Measurements from ENCODE around the gene CFI. TPM values are rescaled to one million over a fixed set of nuclear protein-coding genes. Genes with fewer than 3 reads are reported as not detected.
"Not testable (repeated sequence)": the region's sequence is repeated elsewhere in the genome, so short reads cannot be mapped to it uniquely, and the experiment has no call there.

CFI gene
- total RNA-seq, 1 donor from 2014 or later = 4.2 TPM

DNA sequence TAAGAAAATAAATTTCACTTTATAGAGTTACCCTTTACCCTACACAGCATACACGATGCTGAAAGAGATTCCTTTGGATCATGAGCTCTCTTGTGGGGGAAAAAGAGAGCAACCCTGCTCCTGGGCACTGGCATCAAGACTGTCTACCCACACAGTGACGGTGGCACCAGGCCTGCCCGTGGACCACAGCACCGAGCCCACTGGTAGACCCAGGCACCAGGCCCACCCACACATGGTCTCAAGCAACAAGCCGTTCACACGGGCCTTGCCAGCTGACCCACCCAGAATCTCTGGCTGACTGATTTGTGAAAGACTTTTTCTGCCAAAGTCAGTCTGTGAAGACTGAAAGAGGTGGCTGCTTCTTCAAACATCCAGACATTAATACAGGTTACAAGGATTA is 6.7 kb downstream of the CFI start:
- Histone ChIP-seq H3K4me3 (ENCODE audit: low read depth, low read length) (no peak overlapping the region), H3K27me3 (ENCODE audit: control insufficient read depth, insufficient read depth, low read length) (no peaks in the 10 kb centered on the region), H3K36me3 (ENCODE audit: control insufficient read depth, insufficient read depth, low read length) (no peaks in the 10 kb centered on the region)
- no peak for DNase-seq (ENCODE audit: low read depth)
- TF ChIP-seq, protein P1, sequence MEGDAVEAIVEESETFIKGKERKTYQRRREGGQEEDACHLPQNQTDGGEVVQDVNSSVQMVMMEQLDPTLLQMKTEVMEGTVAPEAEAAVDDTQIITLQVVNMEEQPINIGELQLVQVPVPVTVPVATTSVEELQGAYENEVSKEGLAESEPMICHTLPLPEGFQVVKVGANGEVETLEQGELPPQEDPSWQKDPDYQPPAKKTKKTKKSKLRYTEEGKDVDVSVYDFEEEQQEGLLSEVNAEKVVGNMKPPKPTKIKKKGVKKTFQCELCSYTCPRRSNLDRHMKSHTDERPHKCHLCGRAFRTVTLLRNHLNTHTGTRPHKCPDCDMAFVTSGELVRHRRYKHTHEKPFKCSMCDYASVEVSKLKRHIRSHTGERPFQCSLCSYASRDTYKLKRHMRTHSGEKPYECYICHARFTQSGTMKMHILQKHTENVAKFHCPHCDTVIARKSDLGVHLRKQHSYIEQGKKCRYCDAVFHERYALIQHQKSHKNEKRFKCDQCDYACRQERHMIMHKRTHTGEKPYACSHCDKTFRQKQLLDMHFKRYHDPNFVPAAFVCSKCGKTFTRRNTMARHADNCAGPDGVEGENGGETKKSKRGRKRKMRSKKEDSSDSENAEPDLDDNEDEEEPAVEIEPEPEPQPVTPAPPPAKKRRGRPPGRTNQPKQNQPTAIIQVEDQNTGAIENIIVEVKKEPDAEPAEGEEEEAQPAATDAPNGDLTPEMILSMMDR (IDR thresholded peaks at IDR 0.05; ENCODE audit: insufficient read depth, low read length, poor library complexity, severe bottlenecking) = no peak

DNA sequence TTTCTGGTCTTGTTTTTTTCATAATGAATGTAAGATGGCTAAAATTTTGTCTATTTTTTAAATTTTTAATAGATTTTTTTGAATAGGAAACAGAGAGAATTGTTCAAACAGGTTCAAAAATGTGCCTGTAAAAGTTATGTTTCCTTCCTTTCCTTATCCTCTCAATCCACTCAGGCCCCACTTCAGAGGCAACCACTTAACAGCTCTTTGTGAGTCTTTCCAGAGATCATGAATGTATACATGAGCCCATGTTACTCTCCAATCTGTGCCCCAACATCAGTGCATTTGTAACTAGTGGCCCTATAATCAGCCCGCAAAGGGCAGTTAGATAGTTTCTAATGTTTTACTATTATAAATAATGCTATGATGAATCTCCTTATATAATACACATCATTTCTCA is 14.0 kb downstream of the CFI start:
- Histone ChIP-seq H3K27me3 (ENCODE audit: control insufficient read depth, insufficient read depth, low read length) (no peaks in the 10 kb centered on the region), H3K36me3 (ENCODE audit: control insufficient read depth, insufficient read depth, low read length) (no peaks in the 10 kb centered on the region), H3K4me3 (ENCODE audit: low read depth, low read length) (no peak overlapping the region)
- no peak for DNase-seq (ENCODE audit: low read depth)
- TF ChIP-seq, protein P1 (IDR thresholded peaks at IDR 0.05; ENCODE audit: insufficient read depth, low read length, poor library complexity, severe bottlenecking) = no peak

DNA sequence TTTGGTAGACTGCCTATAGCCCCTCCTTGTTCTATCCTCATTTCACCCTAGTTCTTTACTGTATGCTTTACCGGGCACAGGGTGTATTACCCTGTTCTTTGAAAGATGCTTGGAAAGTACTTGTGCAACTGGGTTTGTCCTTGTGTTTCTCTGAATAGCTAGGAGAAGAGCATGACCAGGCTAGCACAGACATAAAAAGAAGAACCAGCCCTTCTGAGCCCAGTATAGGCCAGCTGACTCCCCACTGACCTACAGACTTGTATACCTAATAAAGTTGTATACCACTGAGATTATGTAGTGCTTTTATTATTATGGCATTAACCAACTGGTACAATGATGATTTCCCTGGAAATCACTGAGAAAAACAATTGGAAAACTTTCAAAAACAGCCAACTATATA is 15.0 kb downstream of the CFI start:
- Histone ChIP-seq H3K27me3 (ENCODE audit: control insufficient read depth, insufficient read depth, low read length) (no peaks in the 10 kb centered on the region), H3K36me3 (ENCODE audit: control insufficient read depth, insufficient read depth, low read length) (no peaks in the 10 kb centered on the region), H3K4me3 (ENCODE audit: low read depth, low read length) (no peak overlapping the region)
- DNase-seq (ENCODE audit: low read depth) = no peak
- TF ChIP-seq, protein P1 (IDR thresholded peaks at IDR 0.05; ENCODE audit: insufficient read depth, low read length, poor library complexity, severe bottlenecking) = no peak

DNA sequence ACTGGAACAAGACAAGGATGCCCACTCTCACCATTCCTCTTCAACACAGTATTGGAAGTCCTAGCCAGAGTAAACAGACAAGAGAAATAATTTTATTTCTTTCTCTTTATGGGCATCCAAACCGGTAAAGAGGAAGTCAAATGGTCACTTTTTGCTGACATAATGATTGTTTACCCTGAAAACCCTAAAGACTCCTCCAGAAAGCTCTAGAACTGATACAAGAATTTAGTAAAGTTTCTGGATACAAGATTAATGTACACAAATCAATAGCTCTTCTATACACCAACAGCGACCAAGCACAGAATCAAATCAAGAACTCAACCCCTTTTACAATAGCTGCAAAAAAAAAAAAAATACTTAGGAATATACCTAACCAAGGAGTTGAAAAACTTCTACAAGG is 19.7 kb downstream of the CFI start:
- not testable (repeated sequence) for H3K36me3 ChIP-seq (ENCODE audit: control insufficient read depth, insufficient read depth, low read length); H3K27me3 ChIP-seq (ENCODE audit: control insufficient read depth, insufficient read depth, low read length); H3K4me3 ChIP-seq (ENCODE audit: low read depth, low read length); DNase-seq (ENCODE audit: low read depth)

DNA sequence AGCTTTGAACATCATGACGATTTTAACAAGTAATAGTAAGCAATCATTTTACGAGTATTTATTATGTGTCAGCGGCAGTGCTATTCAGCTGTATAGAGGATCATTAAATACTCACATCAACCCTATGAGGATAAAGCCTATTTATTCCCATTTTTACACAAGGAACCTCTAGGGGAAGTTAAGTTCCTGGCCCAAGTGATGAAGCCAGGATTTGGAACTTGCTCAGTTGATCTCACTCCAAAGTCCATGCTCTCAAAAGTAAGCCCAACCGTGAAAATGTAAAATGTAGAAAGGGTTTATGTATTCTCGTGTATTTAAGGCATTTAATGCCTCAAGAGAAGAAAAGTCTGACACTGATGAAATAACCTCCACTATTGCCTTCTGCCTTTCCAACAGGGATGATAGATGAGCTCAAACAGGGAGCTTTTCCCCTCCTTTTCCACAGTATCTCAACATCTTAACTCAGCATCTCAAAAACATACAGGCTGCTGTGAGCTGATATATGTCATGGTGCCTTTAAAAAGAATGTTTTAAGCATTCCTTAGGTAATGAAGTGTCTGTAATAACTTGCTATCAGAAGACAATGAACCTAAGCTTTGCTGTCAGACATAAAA is 36.9 kb downstream of the CFI start:
- H3K4me3 ChIP-seq (ENCODE audit: low read depth, low read length) = no peak overlapping the region
- TF ChIP-seq, protein P1 (IDR thresholded peaks at IDR 0.05; ENCODE audit: insufficient read depth, low read length, poor library complexity, severe bottlenecking) = no peak
- DNase-seq (ENCODE audit: low read depth) = no peak
- no peaks in the 10 kb centered on the region for H3K27me3 ChIP-seq (ENCODE audit: control insufficient read depth, insufficient read depth, low read length)
- no peaks in the 10 kb centered on the region for H3K36me3 ChIP-seq (ENCODE audit: control insufficient read depth, insufficient read depth, low read length)

- Histone ChIP-seq H3K27me3 (ENCODE audit: control insufficient read depth, insufficient read depth, low read length) (no peaks in the 10 kb centered on the region), H3K4me3 (ENCODE audit: low read depth, low read length) (no peak overlapping the region), H3K36me3 (ENCODE audit: control insufficient read depth, insufficient read depth, low read length) (no peaks in the 10 kb centered on the region)
- DNase-seq (ENCODE audit: low read depth) = no peak
- TF ChIP-seq, protein P1 (IDR thresholded peaks at IDR 0.05; ENCODE audit: insufficient read depth, low read length, poor library complexity, severe bottlenecking) = no peak
Measured at GRCh38 chr4:109764376-109764775, 37.4 kb downstream of the CFI start.

All from kidney epithelial cell (primary cell).